ENCODE results near the gene PIH1D1.

DNA sequence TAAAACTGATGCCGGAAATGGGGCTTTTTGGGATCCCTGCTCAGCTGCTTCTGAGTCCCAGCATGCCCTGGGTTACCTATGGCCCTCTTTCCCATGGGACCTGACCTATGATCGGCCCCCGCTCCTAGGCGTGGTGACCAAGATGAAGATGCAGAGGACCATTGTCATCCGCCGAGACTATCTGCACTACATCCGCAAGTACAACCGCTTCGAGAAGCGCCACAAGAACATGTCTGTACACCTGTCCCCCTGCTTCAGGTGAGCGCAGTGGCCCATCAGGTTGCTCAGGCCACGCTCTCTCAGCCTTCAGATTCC is 46.1 kb upstream of the PIH1D1 start:
- TF ChIP-seq CHD4 (IDR thresholded peaks at IDR 0.05; ENCODE audit: borderline replicate concordance, low read length) (no peak), CHCHD3 (CRISPR knock-in tag; IDR thresholded peaks at IDR 0.05) (no peak), RAD21 (CRISPR knock-in tag; IDR thresholded peaks at IDR 0.05) (no peak), PHF8 (CRISPR knock-in tag; IDR thresholded peaks at IDR 0.05) (no peak), ZNF782 (CRISPR knock-in tag; IDR thresholded peaks at IDR 0.05; ENCODE audit: borderline replicate concordance) (no peak), RFXANK (CRISPR knock-in tag; IDR thresholded peaks at IDR 0.05) (no peak), DPF2 (CRISPR knock-in tag; IDR thresholded peaks at IDR 0.05; ENCODE audit: borderline replicate concordance, low read depth) (no peak)
- TF ChIP-seq, protein P1, sequence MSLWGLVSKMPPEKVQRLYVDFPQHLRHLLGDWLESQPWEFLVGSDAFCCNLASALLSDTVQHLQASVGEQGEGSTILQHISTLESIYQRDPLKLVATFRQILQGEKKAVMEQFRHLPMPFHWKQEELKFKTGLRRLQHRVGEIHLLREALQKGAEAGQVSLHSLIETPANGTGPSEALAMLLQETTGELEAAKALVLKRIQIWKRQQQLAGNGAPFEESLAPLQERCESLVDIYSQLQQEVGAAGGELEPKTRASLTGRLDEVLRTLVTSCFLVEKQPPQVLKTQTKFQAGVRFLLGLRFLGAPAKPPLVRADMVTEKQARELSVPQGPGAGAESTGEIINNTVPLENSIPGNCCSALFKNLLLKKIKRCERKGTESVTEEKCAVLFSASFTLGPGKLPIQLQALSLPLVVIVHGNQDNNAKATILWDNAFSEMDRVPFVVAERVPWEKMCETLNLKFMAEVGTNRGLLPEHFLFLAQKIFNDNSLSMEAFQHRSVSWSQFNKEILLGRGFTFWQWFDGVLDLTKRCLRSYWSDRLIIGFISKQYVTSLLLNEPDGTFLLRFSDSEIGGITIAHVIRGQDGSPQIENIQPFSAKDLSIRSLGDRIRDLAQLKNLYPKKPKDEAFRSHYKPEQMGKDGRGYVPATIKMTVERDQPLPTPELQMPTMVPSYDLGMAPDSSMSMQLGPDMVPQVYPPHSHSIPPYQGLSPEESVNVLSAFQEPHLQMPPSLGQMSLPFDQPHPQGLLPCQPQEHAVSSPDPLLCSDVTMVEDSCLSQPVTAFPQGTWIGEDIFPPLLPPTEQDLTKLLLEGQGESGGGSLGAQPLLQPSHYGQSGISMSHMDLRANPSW (CRISPR knock-in tag; IDR thresholded peaks at IDR 0.05; ENCODE audit: borderline replicate concordance) = no peak
- TF ChIP-seq, protein P2, sequence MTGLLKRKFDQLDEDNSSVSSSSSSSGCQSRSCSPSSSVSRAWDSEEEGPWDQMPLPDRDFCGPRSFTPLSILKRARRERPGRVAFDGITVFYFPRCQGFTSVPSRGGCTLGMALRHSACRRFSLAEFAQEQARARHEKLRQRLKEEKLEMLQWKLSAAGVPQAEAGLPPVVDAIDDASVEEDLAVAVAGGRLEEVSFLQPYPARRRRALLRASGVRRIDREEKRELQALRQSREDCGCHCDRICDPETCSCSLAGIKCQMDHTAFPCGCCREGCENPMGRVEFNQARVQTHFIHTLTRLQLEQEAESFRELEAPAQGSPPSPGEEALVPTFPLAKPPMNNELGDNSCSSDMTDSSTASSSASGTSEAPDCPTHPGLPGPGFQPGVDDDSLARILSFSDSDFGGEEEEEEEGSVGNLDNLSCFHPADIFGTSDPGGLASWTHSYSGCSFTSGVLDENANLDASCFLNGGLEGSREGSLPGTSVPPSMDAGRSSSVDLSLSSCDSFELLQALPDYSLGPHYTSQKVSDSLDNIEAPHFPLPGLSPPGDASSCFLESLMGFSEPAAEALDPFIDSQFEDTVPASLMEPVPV (CRISPR knock-in tag; IDR thresholded peaks at IDR 0.05) = no peak
